K562 (cell line): Measurements from ENCODE around the gene SGPL1. TPM values are rescaled to one million over a fixed set of nuclear protein-coding genes. Genes with fewer than 3 reads are reported as not detected.

Experiments
- ATF7 ChIP-seq: fragments of 450-650 bp; IDR thresholded peaks from 2 replicates; pipeline ENCODE4 v1.7.1; 2014; ENCODE audit warnings: mild to moderate bottlenecking, moderate library complexity
- FOXA3 ChIP-seq, 2 experiments: fragments of 450-650 bp in 1 of 2; sonication (generic) in 1 of 2; formaldehyde crosslinking; IDR thresholded peaks in 1 of 2; conservative IDR thresholded peaks in 1 of 2; 2 replicates each; pipeline versions ENCODE4 v1.4.0 to v1.8.0; 2020 to 2022; ENCODE audit warnings: mild to moderate bottlenecking in 2 of 2, missing genetic modification reagents in 1 of 2
- GATAD2B ChIP-seq: fragments of 450-650 bp; IDR thresholded peaks from 2 replicates; pipeline ENCODE4 v1.6.1; 2017; ENCODE audit warnings: mild to moderate bottlenecking, borderline replicate concordance
- PTBP1 ChIP-seq: fragments of 200-400 bp; formaldehyde crosslinking; IDR thresholded peaks from 2 replicates; pipeline ENCODE4 v1.6.1; 2017; ENCODE audit warnings: low read depth, low read length
- RAD51 ChIP-seq: fragments of 450-650 bp; IDR thresholded peaks from 2 replicates; pipeline ENCODE4 v1.7.1; 2016; ENCODE audit warnings: low read depth, mild to moderate bottlenecking, borderline replicate concordance
- SMAD4 ChIP-seq: fragments of 250-450 bp; sonication (Bioruptor Pico); conservative IDR thresholded peaks from 2 replicates; pipeline ENCODE4 v1.8.0; 2021; ENCODE audit warnings: inconsistent platforms, mild to moderate bottlenecking, moderate library complexity
- SMARCE1 ChIP-seq: fragments of 450-650 bp; IDR thresholded peaks from 2 replicates; pipeline ENCODE4 v1.7.1; 2016; ENCODE audit warnings: mild to moderate bottlenecking
- SREBF2 ChIP-seq: sonication (generic); formaldehyde crosslinking; IDR thresholded peaks from 2 replicates; pipeline ENCODE4 v1.4.0; 2020; ENCODE audit warnings: mild to moderate bottlenecking, missing genetic modification reagents
- TBL1XR1 ChIP-seq, 2 experiments: IDR thresholded peaks; 2 replicates each; pipeline ENCODE4 v1.6.1; 2012; ENCODE audit warnings: improper control_type of control experiment in 2 of 2, low read length in 2 of 2, mild to moderate bottlenecking in 1 of 2
- TCF3 ChIP-seq: sonication (generic); formaldehyde crosslinking; IDR thresholded peaks from 2 replicates; pipeline ENCODE4 v1.4.0; 2020; ENCODE audit warnings: mild to moderate bottlenecking, missing genetic modification reagents
- TEAD1 ChIP-seq, 2 experiments: fragments of 450-650 bp in 1 of 2; sonication (generic) in 1 of 2; formaldehyde crosslinking; IDR thresholded peaks; 2 replicates each; pipeline versions ENCODE4 v1.4.0 to v1.8.0; 2020 to 2022; ENCODE audit warnings: mild to moderate bottlenecking in 2 of 2, missing genetic modification reagents in 1 of 2
- YBX1 ChIP-seq: fragments of 450-650 bp; IDR thresholded peaks from 2 replicates; pipeline ENCODE4 v1.7.1; 2016; ENCODE audit warnings: mild to moderate bottlenecking
- ZBTB7A ChIP-seq: IDR thresholded peaks from 2 replicates; pipeline ENCODE4 v1.6.1; 2011; ENCODE audit warnings: low read depth, mild to moderate bottlenecking, low read length, moderate library complexity, borderline replicate concordance; ENCODE audit not compliant: control insufficient read depth
- ZNF121 ChIP-seq: sonication (generic); formaldehyde crosslinking; conservative IDR thresholded peaks from 2 replicates; pipeline ENCODE4 v1.8.0; 2022; ENCODE audit warnings: missing genetic modification reagents
- ZNF134 ChIP-seq: fragments of 250-450 bp; sonication (Bioruptor Pico); conservative IDR thresholded peaks from 2 replicates; pipeline ENCODE4 v1.4.0; 2020
- ZNF217 ChIP-seq: sonication (generic); formaldehyde crosslinking; IDR thresholded peaks from 2 replicates; pipeline ENCODE4 v1.8.0; 2022; ENCODE audit warnings: mild to moderate bottlenecking, missing genetic modification reagents
- polyA plus RNA-seq, 8 experiments: library from polyadenylated mRNA; depleted of rRNA in 4 of 8; stranded (reverse) in 5 of 8; unstranded in 3 of 8; fragments of >200 nt; fragmentation: Nextera tagmentation in 2 of 8; fragmentation: Illumina TruSeq in 1 of 8; extraction: Ambion mirVana in 2 of 8; extraction: Trizol in 1 of 8; gene quantifications; 2 replicates each; pipeline versions ENCODE4 v1.2.1 to v1.2.3, GENCODE V29; 2011 to 2014; ENCODE audit warnings: inconsistent platforms in 1 of 8, missing spikeins in 1 of 8
- total RNA-seq, 7 experiments: library from RNA; depleted of rRNA in 6 of 7; stranded (reverse); fragments of >200 nt in 6 of 7; fragmentation: Illumina TruSeq in 2 of 7; extraction: Trizol in 2 of 7; gene quantifications; 2 replicates each; pipeline versions ENCODE4 v1.2.1 to v1.2.3, GENCODE V29; 2011 to 2021; ENCODE audit warnings: low replicate concordance in 1 of 7
- TF ChIP-seq, protein P1 (sequence below): fragments of 250-450 bp; sonication (Bioruptor Pico); IDR thresholded peaks from 2 replicates; pipeline ENCODE4 v1.8.0; 2021; ENCODE audit warnings: moderate library complexity, mild to moderate bottlenecking, inconsistent platforms
- TF ChIP-seq, protein P2 (sequence below), 2 experiments: fragments of 450-650 bp in 1 of 2; sonication (generic) in 1 of 2; formaldehyde crosslinking in 1 of 2; IDR thresholded peaks in 1 of 2; conservative IDR thresholded peaks in 1 of 2; 2 replicates each; pipeline versions ENCODE4 v1.6.1 to v1.8.1; 2016 to 2023; ENCODE audit warnings: mild to moderate bottlenecking in 2 of 2, moderate library complexity in 2 of 2, inconsistent platforms in 1 of 2, missing genetic modification reagents in 1 of 2
- TF ChIP-seq, protein P3 (sequence below): IDR thresholded peaks from 3 replicates; pipeline ENCODE4 v1.6.1; 2011; ENCODE audit warnings: borderline replicate concordance, mild to moderate bottlenecking; ENCODE audit not compliant: insufficient read length, insufficient read depth
- TF ChIP-seq, protein P4 (sequence below): IDR thresholded peaks from 2 replicates; pipeline ENCODE4 v1.6.1; 2012; ENCODE audit warnings: low read depth, low read length, improper control_type of control experiment, borderline replicate concordance
- TF ChIP-seq, protein P5 (sequence below): fragments of 250-450 bp; sonication (Bioruptor Pico); IDR thresholded peaks from 2 replicates; pipeline ENCODE4 v1.4.0; 2020; ENCODE audit warnings: borderline replicate concordance

The SGPL1 gene
- total and polyA plus RNA-seq, 9 of the 15 experiments (the other 6 are each of a cell fraction or from before 2014, with no cell fraction given): 6.0 to 18.0 (median 8.7) TPM

DNA sequence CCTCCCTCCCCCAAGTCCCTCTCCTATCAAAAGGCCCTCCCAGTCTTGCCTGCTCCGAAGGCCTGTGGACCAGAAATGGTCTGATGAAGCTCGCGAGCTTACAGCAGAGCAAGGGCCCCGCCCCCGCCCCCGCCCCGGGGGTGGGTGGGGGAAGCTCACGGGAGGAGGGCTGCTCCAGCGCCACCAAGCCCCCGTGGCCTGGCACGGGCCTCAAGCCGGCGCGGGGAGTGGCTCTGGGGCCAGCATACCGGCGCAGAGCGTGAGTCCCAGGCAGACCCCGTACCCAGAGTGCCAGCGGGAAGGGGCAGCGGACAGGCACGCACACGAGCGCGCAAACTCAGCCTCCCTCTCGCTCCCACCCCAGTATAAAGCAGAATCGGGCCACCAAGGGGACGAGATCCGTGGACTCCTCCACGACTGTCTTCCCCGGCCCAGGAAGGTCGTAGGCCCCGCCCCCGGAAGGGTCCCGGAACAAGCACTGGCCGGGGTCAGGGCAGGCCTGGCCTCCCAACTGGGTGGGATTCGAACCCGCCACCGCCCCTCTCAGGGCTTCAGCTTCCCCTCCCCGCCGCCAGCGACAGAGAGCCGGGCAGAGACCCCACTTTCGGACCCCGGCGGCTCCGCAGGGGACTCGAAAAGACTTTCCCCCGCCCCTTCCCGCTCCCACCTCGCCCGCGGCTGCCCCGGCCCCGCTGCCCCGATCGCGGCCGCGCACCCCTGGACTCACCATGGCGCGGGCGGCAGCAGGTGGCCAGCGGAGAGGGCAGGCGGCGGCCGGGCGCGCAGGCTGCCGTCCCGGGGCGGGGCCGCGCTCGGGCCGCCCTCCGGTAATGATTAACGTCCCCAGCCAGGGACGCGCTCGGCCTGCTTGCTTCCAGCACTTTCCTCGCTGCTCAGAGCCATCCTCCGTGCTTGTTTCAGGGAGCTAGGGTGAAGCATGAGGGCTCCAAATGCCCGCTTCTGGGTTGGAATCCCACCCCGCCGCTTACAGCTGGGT, 72.4 kb downstream of the SGPL1 start, which contains the start of gene PCBD1 (continued):
- TF ChIP-seq TCF3 (CRISPR knock-in tag) (no peak), ZNF217 (CRISPR knock-in tag) (no peak), ZNF121 (CRISPR knock-in tag) (no peak), TEAD1 (CRISPR knock-in tag; IDR thresholded peaks at IDR 0.05) (0 out of 4 replicates have a peak, but pooled peaks of 1 of the 2 experiments have one; percentile 27), RAD51 (no peak), SREBF2 (no peak), GATAD2B (peak; percentile 84), PTBP1 (no peak), FOXA3 (CRISPR knock-in tag; conservative IDR thresholded peaks at IDR 0.05 in 1 of 2, IDR thresholded peaks at IDR 0.05 in 1 of 2) (no peak), SMARCE1 (0 out of 2 replicates have a peak, but pooled peaks have one; percentile 11), SMAD4 (CRISPR knock-in tag) (no peak), ZBTB7A (peak; percentile 84), ZNF134 (CRISPR knock-in tag) (no peak), ATF7 (0 out of 2 replicates have a peak, but pooled peaks have one; percentile 16), YBX1 (no peak), TBL1XR1 (IDR thresholded peaks at IDR 0.05; ENCODE audit: low read length in 2 of 2) (no peak)
- TF ChIP-seq, protein P1, sequence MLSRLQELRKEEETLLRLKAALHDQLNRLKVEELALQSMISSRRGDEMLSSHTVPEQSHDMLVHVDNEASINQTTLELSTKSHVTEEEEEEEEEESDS (CRISPR knock-in tag): no peak
- TF ChIP-seq, protein P2, sequence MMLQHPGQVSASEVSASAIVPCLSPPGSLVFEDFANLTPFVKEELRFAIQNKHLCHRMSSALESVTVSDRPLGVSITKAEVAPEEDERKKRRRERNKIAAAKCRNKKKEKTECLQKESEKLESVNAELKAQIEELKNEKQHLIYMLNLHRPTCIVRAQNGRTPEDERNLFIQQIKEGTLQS (IDR thresholded peaks at IDR 0.05): no peak
- TF ChIP-seq, protein P2 (CRISPR knock-in tag; conservative IDR thresholded peaks at IDR 0.05): no peak
- TF ChIP-seq, protein P3, sequence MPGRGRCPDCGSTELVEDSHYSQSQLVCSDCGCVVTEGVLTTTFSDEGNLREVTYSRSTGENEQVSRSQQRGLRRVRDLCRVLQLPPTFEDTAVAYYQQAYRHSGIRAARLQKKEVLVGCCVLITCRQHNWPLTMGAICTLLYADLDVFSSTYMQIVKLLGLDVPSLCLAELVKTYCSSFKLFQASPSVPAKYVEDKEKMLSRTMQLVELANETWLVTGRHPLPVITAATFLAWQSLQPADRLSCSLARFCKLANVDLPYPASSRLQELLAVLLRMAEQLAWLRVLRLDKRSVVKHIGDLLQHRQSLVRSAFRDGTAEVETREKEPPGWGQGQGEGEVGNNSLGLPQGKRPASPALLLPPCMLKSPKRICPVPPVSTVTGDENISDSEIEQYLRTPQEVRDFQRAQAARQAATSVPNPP: no peak
- TF ChIP-seq, protein P4, sequence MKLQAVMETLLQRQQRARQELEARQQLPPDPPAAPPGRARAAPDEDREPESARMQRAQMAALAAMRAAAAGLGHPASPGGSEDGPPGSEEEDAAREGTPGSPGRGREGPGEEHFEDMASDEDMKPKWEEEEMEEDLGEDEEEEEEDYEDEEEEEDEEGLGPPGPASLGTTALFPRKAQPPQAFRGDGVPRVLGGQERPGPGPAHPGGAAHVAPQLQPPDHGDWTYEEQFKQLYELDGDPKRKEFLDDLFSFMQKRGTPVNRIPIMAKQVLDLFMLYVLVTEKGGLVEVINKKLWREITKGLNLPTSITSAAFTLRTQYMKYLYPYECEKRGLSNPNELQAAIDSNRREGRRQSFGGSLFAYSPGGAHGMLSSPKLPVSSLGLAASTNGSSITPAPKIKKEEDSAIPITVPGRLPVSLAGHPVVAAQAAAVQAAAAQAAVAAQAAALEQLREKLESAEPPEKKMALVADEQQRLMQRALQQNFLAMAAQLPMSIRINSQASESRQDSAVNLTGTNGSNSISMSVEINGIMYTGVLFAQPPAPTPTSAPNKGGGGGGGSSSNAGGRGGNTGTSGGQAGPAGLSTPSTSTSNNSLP: no peak
- TF ChIP-seq, protein P5, sequence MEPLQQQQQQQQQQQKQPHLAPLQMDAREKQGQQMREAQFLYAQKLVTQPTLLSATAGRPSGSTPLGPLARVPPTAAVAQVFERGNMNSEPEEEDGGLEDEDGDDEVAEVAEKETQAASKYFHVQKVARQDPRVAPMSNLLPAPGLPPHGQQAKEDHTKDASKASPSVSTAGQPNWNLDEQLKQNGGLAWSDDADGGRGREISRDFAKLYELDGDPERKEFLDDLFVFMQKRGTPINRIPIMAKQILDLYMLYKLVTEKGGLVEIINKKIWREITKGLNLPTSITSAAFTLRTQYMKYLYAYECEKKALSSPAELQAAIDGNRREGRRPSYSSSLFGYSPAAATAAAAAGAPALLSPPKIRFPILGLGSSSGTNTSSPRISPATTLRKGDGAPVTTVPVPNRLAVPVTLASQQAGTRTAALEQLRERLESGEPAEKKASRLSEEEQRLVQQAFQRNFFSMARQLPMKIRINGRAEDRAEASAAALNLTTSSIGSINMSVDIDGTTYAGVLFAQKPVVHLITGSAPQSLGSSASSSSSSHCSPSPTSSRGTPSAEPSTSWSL: no peak
